HG02678 (cell line): ENCODE data around the gene FGF14.

Experiments used
- ATAC-seq: cut with Tn5 transposase; IDR thresholded peaks from one replicate; pipeline ENCODE4 v1.9.1; 2021; ENCODE audit warnings: mild to moderate bottlenecking, moderate library complexity; ENCODE audit not compliant: unreplicated experiment

FGF14 gene

GRCh38 chr13:102260256-102260655, 141.6 kb downstream of the FGF14 start:
- no peak for ATAC-seq

- no peak for ATAC-seq
These were observed 146.4 kb downstream of the FGF14 start for GRCh38 chr13:102255409-102255808.

GRCh38 chr13:102251817-102252216, 150.0 kb downstream of the FGF14 start:
- ATAC-seq, result no peak

GRCh38 chr13:102250448-102250847, 151.4 kb downstream of the FGF14 start:
- no peak for ATAC-seq

- ATAC-seq, result no peak
These were observed 157.1 kb downstream of the FGF14 start for GRCh38 chr13:102244607-102245227.

GRCh38 chr13:102240110-102240509, 161.7 kb downstream of the FGF14 start:
- no peak for ATAC-seq

GRCh38 chr13:102237230-102237629, 164.6 kb downstream of the FGF14 start:
- ATAC-seq, result no peak

GRCh38 chr13:102236830-102237229, 165.0 kb downstream of the FGF14 start:
- ATAC-seq, result no peak

- no peak for ATAC-seq
These were observed 165.5 kb downstream of the FGF14 start for GRCh38 chr13:102236341-102236740.

- ATAC-seq, result no peak
These were observed 166.2 kb downstream of the FGF14 start for GRCh38 chr13:102235689-102236088.

GRCh38 chr13:102234618-102235017, 167.2 kb downstream of the FGF14 start:
- no peak for ATAC-seq

- no peak for ATAC-seq
These were observed 168.2 kb downstream of the FGF14 start for GRCh38 chr13:102233566-102234208.

- ATAC-seq, result no peak
These were observed 170.4 kb downstream of the FGF14 start for GRCh38 chr13:102231479-102231878.

GRCh38 chr13:102227741-102228140, 174.1 kb downstream of the FGF14 start:
- ATAC-seq, result no peak

GRCh38 chr13:102226591-102226990, 175.3 kb downstream of the FGF14 start:
- no peak for ATAC-seq

- ATAC-seq, result no peak
These were observed 176.0 kb downstream of the FGF14 start for GRCh38 chr13:102225892-102226291.

GRCh38 chr13:102220681-102221228, 181.1 kb downstream of the FGF14 start:
- no peak for ATAC-seq

- no peak for ATAC-seq
These were observed 186.9 kb downstream of the FGF14 start for GRCh38 chr13:102214956-102215355.

- ATAC-seq, result no peak
These were observed 189.1 kb downstream of the FGF14 start for GRCh38 chr13:102212729-102213128.

GRCh38 chr13:102208347-102208746, 193.5 kb downstream of the FGF14 start:
- no peak for ATAC-seq

- ATAC-seq, result no peak
These were observed 194.0 kb downstream of the FGF14 start for GRCh38 chr13:102207680-102208342.

- ATAC-seq, result no peak
These were observed 198.1 kb downstream of the FGF14 start for GRCh38 chr13:102203718-102204117.
